GM23248 (cell line): ENCODE data around the gene SBK3. TPM values are rescaled to one million over a fixed set of nuclear protein-coding genes. Genes with fewer than 3 reads are reported as not detected.
"Not testable (repeated sequence)": the region's sequence is repeated elsewhere in the genome, so short reads cannot be mapped to it uniquely, and the experiment has no call there.

Source experiments
- DNase-seq: peaks from one replicate; pipeline ENCODE4 v3.0.0-alpha.2; 2015
- H2AFZ ChIP-seq: fragments of 200-600 bp; sonication (generic); 2 replicates; pipeline ENCODE4 v1.6.1; 2016; ENCODE audit warnings: antibody characterized with exemption
- H3F3A ChIP-seq: fragments of 200-600 bp; sonication (generic); 2 replicates; pipeline ENCODE4 v1.6.1; 2016; ENCODE audit warnings: mild to moderate bottlenecking, antibody characterized with exemption, mixed run types; ENCODE audit not compliant: insufficient read depth
- H3K27ac ChIP-seq: fragments of 200-600 bp; sonication (generic); 2 replicates; pipeline ENCODE4 v1.5.1; 2016; ENCODE audit warnings: mild to moderate bottlenecking
- H3K27me3 ChIP-seq: fragments of 200-600 bp; sonication (generic); replicated peaks from 2 replicates; pipeline ENCODE4 v1.6.1; 2016; ENCODE audit warnings: mild to moderate bottlenecking; ENCODE audit not compliant: insufficient read depth
- H3K36me3 ChIP-seq: fragments of 200-600 bp; sonication (generic); 2 replicates; pipeline ENCODE4 v1.6.1; 2016; ENCODE audit warnings: low read depth, mild to moderate bottlenecking
- H3K4me1 ChIP-seq: fragments of 200-600 bp; sonication (generic); 2 replicates; pipeline ENCODE4 v1.6.1; 2016; ENCODE audit warnings: mild to moderate bottlenecking; ENCODE audit not compliant: insufficient read depth
- H3K4me2 ChIP-seq: fragments of 200-600 bp; sonication (generic); one replicate; pipeline ENCODE4 v1.6.1; 2016; ENCODE audit warnings: mild to moderate bottlenecking; ENCODE audit not compliant: unreplicated experiment
- H3K4me3 ChIP-seq: fragments of 200-600 bp; sonication (generic); 2 replicates; pipeline ENCODE4 v1.5.1; 2016; ENCODE audit warnings: mild to moderate bottlenecking
- H3K79me2 ChIP-seq: fragments of 200-600 bp; sonication (generic); 2 replicates; pipeline ENCODE4 v1.6.1; 2016; ENCODE audit warnings: mild to moderate bottlenecking; ENCODE audit not compliant: insufficient read depth
- H3K9ac ChIP-seq: fragments of 200-600 bp; sonication (generic); 2 replicates; pipeline ENCODE4 v1.6.1; 2016; ENCODE audit warnings: mild to moderate bottlenecking
- H3K9me2 ChIP-seq: fragments of 200-600 bp; sonication (generic); 2 replicates; pipeline ENCODE4 v1.6.1; 2016; ENCODE audit warnings: mixed run types, mild to moderate bottlenecking, moderate library complexity; ENCODE audit not compliant: insufficient read depth
- H3K9me3 ChIP-seq: fragments of 200-600 bp; sonication (generic); one replicate; pipeline ENCODE4 v1.6.1; 2017; ENCODE audit warnings: low read depth
- H4K20me1 ChIP-seq: fragments of 200-600 bp; sonication (generic); 2 replicates; pipeline ENCODE4 v1.6.0; 2016; ENCODE audit not compliant: insufficient read depth
- EZH2 ChIP-seq: fragments of 200-600 bp; sonication (generic); IDR thresholded peaks from 2 replicates; pipeline ENCODE4 v1.6.1; 2018; ENCODE audit warnings: antibody characterized with exemption, mild to moderate bottlenecking; ENCODE audit not compliant: insufficient read depth, poor library complexity, severe bottlenecking
- EZH2phosphoT487 ChIP-seq: fragments of 200-600 bp; sonication (generic); IDR thresholded peaks from 2 replicates; pipeline ENCODE4 v1.6.1; 2018; ENCODE audit warnings: antibody characterized with exemption, moderate library complexity, mild to moderate bottlenecking, low read depth; ENCODE audit not compliant: insufficient read depth
- WGBS, 2 experiments: methylation state at CpG; one replicate each; pipeline ENCODE4 v1.1.6; 2015 to 2017; ENCODE audit warnings: low lambda C conversion rate in 2 of 2, low coverage in 1 of 2; ENCODE audit errors: missing lambda C conversion rate in 2 of 2; 5-methylcytosine and 5-hydroxymethylcytosine counted together
- in situ Hi-C: fragments of 300-500 bp; cut with MboI; formaldehyde crosslinking; loops from 2 replicates; pipeline ENCODE4 v1.15.0; 2020
- polyA plus RNA-seq: library from polyadenylated mRNA; unstranded; fragments of >200 nt; fragmentation: Nextera tagmentation; extraction: Ambion mirVana; gene quantifications from 2 replicates; pipeline ENCODE4 v1.2.1, GENCODE V29; 2016
- total RNA-seq: library from RNA; depleted of rRNA; stranded (reverse); fragments of >200 nt; shearing (Covaris generic); gene quantifications from 2 replicates; pipeline ENCODE4 v1.2.3, GENCODE V29; 2014

Gene SBK3
- total and polyA plus RNA-seq, 2 experiments from 2014 or later = not detected

DNA sequence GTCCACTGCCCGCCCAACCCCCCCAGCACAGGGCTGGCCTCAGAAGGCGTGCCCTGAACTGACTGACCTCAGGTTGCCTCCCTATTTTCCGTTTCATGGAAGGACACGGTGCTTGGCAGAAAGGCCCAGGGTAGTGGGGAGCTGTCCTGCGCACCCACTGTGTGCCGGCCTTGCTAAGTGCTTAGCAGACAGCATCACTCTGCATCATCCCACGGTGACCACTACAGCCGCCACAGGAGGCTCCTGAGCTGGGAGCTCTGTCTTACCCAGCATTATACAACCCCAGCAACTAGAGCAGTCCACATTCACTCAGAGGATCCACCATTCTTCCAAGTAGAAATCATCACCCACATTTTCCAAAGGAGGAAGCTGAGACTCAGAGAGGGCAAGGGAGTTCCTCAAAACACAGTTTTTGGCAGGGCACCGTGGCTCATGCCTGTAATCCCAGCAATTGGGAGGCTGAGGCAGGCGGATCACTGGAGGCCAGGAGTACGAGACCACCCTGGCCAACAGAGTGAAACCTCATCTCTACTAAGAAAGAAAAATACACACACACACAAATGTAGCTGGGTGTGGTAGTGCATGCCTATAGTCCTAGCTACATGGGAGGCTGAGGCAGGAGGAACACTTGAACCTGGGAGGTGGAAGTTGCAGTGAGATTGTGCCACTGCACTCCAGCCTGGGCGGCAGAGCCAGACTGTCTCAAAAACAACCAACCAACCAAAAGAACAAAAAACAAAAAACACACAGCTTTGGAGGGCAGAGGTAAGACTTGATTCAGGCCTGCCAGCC, 10.0 kb downstream of the SBK3 start:
- no peaks in the 10 kb centered on the region for H3K27me3 ChIP-seq
- H3K9ac ChIP-seq = no peak overlapping the region
- H3K4me3 ChIP-seq = no peak overlapping the region
- TF ChIP-seq EZH2 = no peak
- no peaks in the 10 kb centered on the region for H4K20me1 ChIP-seq
- DNase-seq = no peak
- H3K79me2 ChIP-seq = no peaks in the 10 kb centered on the region
- H3F3A ChIP-seq = no peaks in the 10 kb centered on the region
- no peaks in the 10 kb centered on the region for H3K9me2 ChIP-seq
- no peak overlapping the region for H3K4me2 ChIP-seq
- no peaks in the 10 kb centered on the region for H3K9me3 ChIP-seq
- no peak overlapping the region for H2AFZ ChIP-seq
- in situ Hi-C loops = no loop called here
- no peaks in the 10 kb centered on the region for H3K4me1 ChIP-seq
- H3K27ac ChIP-seq = no peak overlapping the region
- no peaks in the 10 kb centered on the region for H3K36me3 ChIP-seq
- WGBS, 2 experiments = 70 to 74% methylated on average over 12 of the region's 12 CpGs

DNA sequence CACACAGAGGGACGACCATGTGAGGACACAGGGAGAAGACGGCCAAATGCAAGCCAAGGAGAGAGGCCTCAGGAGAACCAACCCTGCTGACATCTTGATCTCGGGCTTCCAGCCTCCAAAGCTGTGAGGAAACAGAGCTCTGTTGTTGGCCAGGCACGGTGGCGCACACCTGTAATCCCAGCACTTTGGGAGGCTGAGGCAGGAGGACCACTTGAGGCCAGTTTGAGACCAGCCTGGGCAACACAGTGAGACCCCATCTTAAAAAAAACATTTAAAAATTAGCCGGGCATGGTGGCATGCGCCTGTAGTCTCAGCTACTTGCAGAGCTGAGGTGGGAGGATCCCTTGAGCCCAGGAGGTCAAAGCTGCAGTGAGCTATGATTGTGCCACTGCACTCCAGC, 11.1 kb downstream of the SBK3 start:
- H3K4me3 ChIP-seq, H3K4me1 ChIP-seq, H4K20me1 ChIP-seq, DNase-seq, H3K4me2 ChIP-seq, H3K9me2 ChIP-seq, H3K27me3 ChIP-seq, H3K9me3 ChIP-seq, H3F3A ChIP-seq, H3K36me3 ChIP-seq, H2AFZ ChIP-seq, H3K79me2 ChIP-seq, H3K9ac ChIP-seq, in situ Hi-C loops, H3K27ac ChIP-seq: not testable (repeated sequence)
- 71 to 76% methylated on average over 7 of the region's 7 CpGs for WGBS, 2 experiments

DNA sequence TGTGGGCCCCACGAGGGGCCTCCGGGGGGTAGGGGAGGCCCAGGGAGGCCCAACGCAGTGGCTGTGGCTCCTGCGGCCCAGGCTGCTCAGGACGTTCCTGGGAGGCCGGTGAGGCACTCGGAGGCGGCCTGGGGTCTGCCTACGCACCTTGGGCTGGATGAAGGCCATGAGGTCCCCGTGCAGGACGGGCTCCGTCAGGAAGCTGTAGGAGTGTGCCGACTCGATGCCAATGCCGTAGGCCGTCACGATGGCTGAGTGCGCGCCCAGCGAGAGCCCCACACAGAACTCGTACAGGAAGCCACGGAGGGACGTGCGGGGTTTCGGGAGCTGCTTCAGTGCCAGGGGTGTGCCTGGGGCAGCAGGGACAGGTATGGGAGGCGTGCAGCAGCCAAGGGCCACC, 14.3 kb downstream of the SBK3 start:
- H3K4me2 ChIP-seq = no peak overlapping the region
- DNase-seq = no peak
- no peaks in the 10 kb centered on the region; the same call in 1 of the 2 replicates for H3K4me1 ChIP-seq
- no peaks in the 10 kb centered on the region for H3K36me3 ChIP-seq
- H3K79me2 ChIP-seq = no peaks in the 10 kb centered on the region
- no peak overlapping the region for H3K9ac ChIP-seq
- no peaks in the 10 kb centered on the region for H3K9me3 ChIP-seq
- no peaks in the 10 kb centered on the region for H3K27me3 ChIP-seq
- WGBS, 2 experiments = 81 to 85% methylated on average over 21 to 26 of the region's 26 CpGs
- peaks cover 20% of the 10 kb centered on the region; the same call in 1 of the 2 replicates for H3F3A ChIP-seq
- no peaks in the 10 kb centered on the region for H4K20me1 ChIP-seq
- no peak for TF ChIP-seq EZH2
- no peak for TF ChIP-seq EZH2phosphoT487
- no peak overlapping the region for H3K27ac ChIP-seq
- in situ Hi-C loops = no loop called here
- H3K4me3 ChIP-seq = no peak overlapping the region
- no peak overlapping the region for H2AFZ ChIP-seq
- no peaks in the 10 kb centered on the region for H3K9me2 ChIP-seq

DNA sequence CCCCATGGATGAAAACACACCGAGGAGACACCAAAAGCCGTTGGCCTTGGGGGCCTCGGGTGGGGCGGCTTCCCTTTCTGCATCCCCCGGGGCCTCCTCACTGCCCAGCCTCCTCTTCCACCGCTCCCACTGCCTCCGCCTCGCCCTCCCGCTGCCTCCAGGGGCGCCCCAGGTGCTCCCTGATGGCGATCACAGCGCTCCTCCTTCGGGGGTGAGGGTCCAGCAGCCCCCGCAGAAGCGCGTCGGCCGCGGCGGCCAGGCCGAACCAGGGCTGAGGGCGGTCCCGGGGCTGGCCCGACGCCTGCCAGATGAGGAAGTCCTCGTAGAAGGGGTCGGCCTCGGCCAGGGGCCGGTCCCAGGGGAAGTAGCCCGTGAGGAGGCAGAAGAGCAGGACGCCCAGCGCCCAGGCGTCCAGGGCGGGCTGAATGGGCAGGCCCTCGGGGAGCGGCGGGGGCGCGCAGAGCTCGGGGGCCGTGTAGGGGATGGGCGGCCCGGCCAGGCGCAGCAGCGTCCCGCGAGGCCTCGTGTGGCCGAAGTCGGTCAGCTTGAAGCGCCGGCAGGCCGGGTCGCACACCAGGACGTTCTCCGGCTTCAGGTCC, 15.6 kb downstream of the SBK3 start:
- no peak overlapping the region for H3K27ac ChIP-seq
- no peaks in the 10 kb centered on the region; the same call in 1 of the 2 replicates for H3K4me1 ChIP-seq
- no peak overlapping the region for H2AFZ ChIP-seq
- in situ Hi-C loops = no loop called here
- no peaks in the 10 kb centered on the region for H3K9me3 ChIP-seq
- peaks cover 20% of the 10 kb centered on the region; the same call in 1 of the 2 replicates for H3F3A ChIP-seq
- 80 to 83% methylated on average over 41 to 55 of the region's 56 CpGs for WGBS, 2 experiments
- no peak for DNase-seq
- H4K20me1 ChIP-seq = no peaks in the 10 kb centered on the region
- no peaks in the 10 kb centered on the region for H3K9me2 ChIP-seq
- no peaks in the 10 kb centered on the region for H3K36me3 ChIP-seq
- H3K4me2 ChIP-seq = no peak overlapping the region
- TF ChIP-seq EZH2 = no peak
- no peak for TF ChIP-seq EZH2phosphoT487
- no peak overlapping the region for H3K4me3 ChIP-seq
- no peaks in the 10 kb centered on the region for H3K79me2 ChIP-seq
- H3K27me3 ChIP-seq = no peaks in the 10 kb centered on the region
- H3K9ac ChIP-seq = no peak overlapping the region
